ENCODE results near the gene RAB28. TPM values are rescaled to one million over a fixed set of nuclear protein-coding genes. Genes with fewer than 3 reads are reported as not detected.
A peak's percentile ranks its signal among the peaks of the same experiment; 100 is the strongest.

Gene RAB28
- total RNA-seq, 4 donors from 2014 or later: 5.8 to 19.5 (median 14.2) TPM

GRCh38 chr4:13495753-13496152 is 11.6 kb upstream of the RAB28 start:
- no peak overlapping the region for H3K4me3 ChIP-seq
- no peak for TF ChIP-seq CTCF (IDR thresholded peaks at IDR 0.05)
- no peak for TF ChIP-seq POLR2A (IDR thresholded peaks at IDR 0.05)
- H3K4me1 ChIP-seq: no peaks in the 10 kb centered on the region
- H3K27ac ChIP-seq: no peak overlapping the region
- intact Hi-C loops (cut with DNase I): no loop called here
- 84 to 100% methylated on average over 1 of the region's 1 CpG for whole genome bisulfite sequencing, 2 donors
- H3K27me3 ChIP-seq: peaks cover 0 to 43% (median 2%) of the 10 kb centered on the region in 4 donors
- no peak for DNase-seq
- H3K9me3 ChIP-seq: no peaks in the 10 kb centered on the region
- no peaks in the 10 kb centered on the region for H3K36me3 ChIP-seq

GRCh38 chr4:13493793-13494192 is 9.7 kb upstream of the RAB28 start:
- H3K36me3 ChIP-seq: no peaks in the 10 kb centered on the region
- no peak for TF ChIP-seq CTCF (IDR thresholded peaks at IDR 0.05)
- TF ChIP-seq POLR2A (IDR thresholded peaks at IDR 0.05): no peak
- intact Hi-C loops (cut with DNase I): no loop called here
- no peaks in the 10 kb centered on the region for H3K4me1 ChIP-seq
- H3K9me3 ChIP-seq: no peaks in the 10 kb centered on the region
- no peak for DNase-seq
- H3K4me3 ChIP-seq: no peak overlapping the region
- peaks cover 0 to 51% (median 0%) of the 10 kb centered on the region in 4 donors for H3K27me3 ChIP-seq
- H3K27ac ChIP-seq: no peak overlapping the region

GRCh38 chr4:13492747-13493146 is 8.6 kb upstream of the RAB28 start:
- Histone ChIP-seq H3K27ac (no peak overlapping the region), H3K4me3 (no peak overlapping the region), H3K36me3 (no peaks in the 10 kb centered on the region), H3K27me3 (peaks cover 0 to 55% (median 0%) of the 10 kb centered on the region in 4 donors), H3K4me1 (no peaks in the 10 kb centered on the region), H3K9me3 (no peaks in the 10 kb centered on the region)
- no peak for DNase-seq
- intact Hi-C loops (cut with DNase I): no loop called here
- TF ChIP-seq POLR2A (IDR thresholded peaks at IDR 0.05): no peak
- no peak for TF ChIP-seq CTCF (IDR thresholded peaks at IDR 0.05)
- 47 to 75% methylated on average over 3 of the region's 3 CpGs for WGBS, 2 donors

- Histone ChIP-seq H3K27me3 (peaks cover 0 to 18% (median 0%) of the 10 kb centered on the region in 4 donors), H3K4me3 (peak overlapping the region; percentile 87 to 99 (median 94)), H3K36me3 (no peaks in the 10 kb centered on the region), H3K4me1 (peaks cover 9 to 34% (median 11%) of the 10 kb centered on the region in 3 donors), H3K9me3 (no peaks in the 10 kb centered on the region), H3K27ac (peak overlapping the region; percentile 92 to 98 (median 94))
- WGBS, 2 donors: 3% methylated on average over 8 to 18 of the region's 23 CpGs
- TF ChIP-seq CTCF (IDR thresholded peaks at IDR 0.05) (no peak), POLR2A (IDR thresholded peaks at IDR 0.05) (no peak)
- intact Hi-C loops (cut with DNase I): no loop called here
- no peak for DNase-seq
Measured at GRCh38 chr4:13484749-13485221, 645 bp upstream of the RAB28 start.

- Histone ChIP-seq H3K27ac (peak overlapping the region; percentile 92 to 98 (median 94)), H3K9me3 (no peaks in the 10 kb centered on the region), H3K27me3 (peaks cover 0 to 13% (median 0%) of the 10 kb centered on the region in 4 donors), H3K4me1 (peaks cover 9 to 34% (median 11%) of the 10 kb centered on the region in 3 donors), H3K36me3 (peaks cover 0 to 6% (median 0%) of the 10 kb centered on the region in 3 donors), H3K4me3 (peak overlapping the region; percentile 87 to 99 (median 94))
- WGBS, 2 donors: 0 to 1% methylated on average over 10 of the region's 30 CpGs
- intact Hi-C loops (cut with DNase I): no loop called here
- TF ChIP-seq POLR2A (IDR thresholded peaks at IDR 0.05): no peak
- no peak for DNase-seq
Measured at GRCh38 chr4:13483768-13484121, 395 bp downstream of the RAB28 start.
